NB4 (cell line): ENCODE data around the gene MRFAP1L1.

Source experiments
- CTCF ChIP-seq: IDR thresholded peaks from one replicate; pipeline ENCODE4 v1.5.1; 2012; ENCODE audit warnings: low read depth, low read length
- MYC ChIP-seq: IDR thresholded peaks from 2 replicates; pipeline ENCODE4 v1.6.1; 2011; ENCODE audit warnings: low read depth, low read length
- POLR2A ChIP-seq: IDR thresholded peaks from 2 replicates; pipeline ENCODE4 v1.6.1; 2011; ENCODE audit warnings: mild to moderate bottlenecking; ENCODE audit not compliant: insufficient read length; ENCODE audit errors: extremely low read depth
- TF ChIP-seq, protein P1 (sequence below): IDR thresholded peaks from 2 replicates; pipeline ENCODE4 v1.6.1; 2011; ENCODE audit warnings: low read depth, low read length

DNA sequence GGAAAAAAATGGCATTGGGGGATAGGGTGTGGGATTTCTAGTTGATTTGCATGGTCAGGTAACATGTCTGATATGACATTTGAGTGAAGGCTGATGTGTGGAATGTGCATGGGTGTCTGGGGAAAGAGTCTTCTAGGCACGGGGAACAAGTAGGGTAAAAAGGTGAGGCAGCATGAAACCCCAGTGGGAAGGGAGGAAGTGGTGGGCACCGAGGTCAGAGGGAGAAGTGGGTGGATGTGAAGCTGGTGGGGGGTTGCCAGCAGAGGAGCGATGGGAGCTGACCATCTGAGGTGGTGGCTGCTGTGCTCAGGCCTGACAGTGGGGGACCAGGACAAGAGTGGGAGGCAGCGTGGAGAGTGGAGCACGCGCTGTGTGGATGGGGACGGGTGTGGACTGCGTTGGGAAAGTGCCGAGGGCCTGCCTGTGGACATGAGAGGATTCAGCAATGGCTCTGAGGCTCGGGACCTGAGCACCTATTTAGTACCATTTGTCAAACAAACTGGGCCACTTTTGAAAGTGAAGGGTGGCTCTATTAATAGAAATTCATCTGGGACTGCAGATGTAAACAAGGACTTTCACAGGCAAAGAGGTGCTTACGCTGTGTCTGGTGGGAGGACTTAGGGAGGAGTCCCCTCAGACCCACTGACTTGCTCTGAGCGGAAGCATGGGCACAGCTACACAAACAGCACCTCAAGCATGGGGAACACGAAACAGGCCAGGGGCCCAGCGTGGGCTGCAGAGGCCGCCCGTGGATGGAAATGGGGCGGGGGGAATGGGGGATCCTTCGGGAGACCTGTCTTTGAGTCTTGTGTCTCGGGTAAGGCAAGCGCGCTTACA is 32.7 kb downstream of the MRFAP1L1 start:
- TF ChIP-seq CTCF (no peak), POLR2A (no peak), MYC (no peak)
- TF ChIP-seq, protein P1, sequence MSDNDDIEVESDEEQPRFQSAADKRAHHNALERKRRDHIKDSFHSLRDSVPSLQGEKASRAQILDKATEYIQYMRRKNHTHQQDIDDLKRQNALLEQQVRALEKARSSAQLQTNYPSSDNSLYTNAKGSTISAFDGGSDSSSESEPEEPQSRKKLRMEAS = no peak
